ENCODE results near the gene GID8.

GID8 gene

DNA sequence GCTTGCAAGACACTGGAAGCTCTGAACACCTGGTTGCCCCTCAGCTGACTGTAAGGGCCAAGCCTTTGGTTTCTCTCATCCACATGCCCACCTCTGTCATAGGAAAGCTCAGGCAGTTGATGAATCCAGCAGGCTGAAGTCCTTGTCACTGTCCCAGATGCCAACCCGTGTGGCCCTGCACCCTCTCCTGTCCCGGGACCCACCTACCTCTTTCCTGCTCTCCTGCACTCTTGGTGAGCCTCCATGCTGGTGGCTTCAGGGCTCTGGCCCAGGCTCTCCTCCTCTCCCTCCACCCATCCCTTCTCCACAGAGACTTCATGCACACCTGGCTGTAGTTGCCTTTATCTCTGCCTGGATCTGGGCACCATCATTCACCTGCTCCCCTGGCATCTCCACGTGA is 4.0 kb upstream of the GID8 start:
- Mint-ChIP-seq H3K27ac (no peak overlapping the region), H3K36me3 (ENCODE audit: low read depth) (peaks cover 12% of the 10 kb centered on the region), H3K4me1 (ENCODE audit: low read depth) (peaks cover 24% of the 10 kb centered on the region), H3K9me3 (no peaks in the 10 kb centered on the region), H3K27me3 (ENCODE audit: low read depth) (no peaks in the 10 kb centered on the region), H3K4me3 (no peak overlapping the region)
- no peak for DNase-seq (ENCODE audit: low spot score)

DNA sequence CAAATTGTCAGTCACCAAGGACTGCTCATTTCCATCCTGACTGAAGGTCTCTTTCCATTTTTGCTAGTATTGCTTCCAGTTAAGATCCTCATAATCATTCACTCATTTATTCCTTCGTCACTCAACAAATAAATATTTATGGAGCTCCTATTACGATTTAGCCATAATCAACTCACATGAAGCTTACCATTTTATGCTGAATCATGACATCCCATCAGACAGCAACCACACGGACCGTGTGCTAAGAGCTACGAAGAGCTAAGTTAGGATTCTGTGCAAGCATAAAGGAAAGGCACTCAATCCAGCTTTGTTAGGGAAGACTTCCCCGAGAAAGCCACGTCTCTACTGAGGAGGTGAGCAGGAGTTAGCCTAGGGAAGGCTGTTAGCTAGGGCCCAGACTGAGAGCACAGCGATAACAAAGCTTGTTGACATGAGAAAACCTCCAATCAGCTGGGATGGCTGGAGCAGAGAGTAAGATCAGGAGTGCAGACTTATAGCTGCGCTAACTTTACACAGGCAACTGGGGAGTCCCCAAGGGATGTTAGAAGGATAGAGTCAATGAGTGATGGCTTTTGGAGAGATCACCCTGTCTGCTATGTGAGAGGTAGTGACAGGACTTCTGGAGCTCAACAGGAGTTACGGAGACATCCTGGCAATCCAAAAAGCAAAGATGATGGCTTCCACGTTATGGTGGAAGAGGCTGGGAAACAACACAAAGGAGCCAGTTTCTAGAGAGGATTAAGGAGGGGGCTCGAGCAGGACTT is 2.6 kb upstream of the GID8 start:
- no peak overlapping the region for H3K27ac Mint-ChIP-seq
- H3K4me3 Mint-ChIP-seq, result no peak overlapping the region
- H3K27me3 Mint-ChIP-seq (ENCODE audit: low read depth), result no peaks in the 10 kb centered on the region
- H3K4me1 Mint-ChIP-seq (ENCODE audit: low read depth), result peaks cover 22% of the 10 kb centered on the region
- H3K36me3 Mint-ChIP-seq (ENCODE audit: low read depth), result peaks cover 16% of the 10 kb centered on the region
- no peaks in the 10 kb centered on the region for H3K9me3 Mint-ChIP-seq
- no peak for DNase-seq (ENCODE audit: low spot score)

DNA sequence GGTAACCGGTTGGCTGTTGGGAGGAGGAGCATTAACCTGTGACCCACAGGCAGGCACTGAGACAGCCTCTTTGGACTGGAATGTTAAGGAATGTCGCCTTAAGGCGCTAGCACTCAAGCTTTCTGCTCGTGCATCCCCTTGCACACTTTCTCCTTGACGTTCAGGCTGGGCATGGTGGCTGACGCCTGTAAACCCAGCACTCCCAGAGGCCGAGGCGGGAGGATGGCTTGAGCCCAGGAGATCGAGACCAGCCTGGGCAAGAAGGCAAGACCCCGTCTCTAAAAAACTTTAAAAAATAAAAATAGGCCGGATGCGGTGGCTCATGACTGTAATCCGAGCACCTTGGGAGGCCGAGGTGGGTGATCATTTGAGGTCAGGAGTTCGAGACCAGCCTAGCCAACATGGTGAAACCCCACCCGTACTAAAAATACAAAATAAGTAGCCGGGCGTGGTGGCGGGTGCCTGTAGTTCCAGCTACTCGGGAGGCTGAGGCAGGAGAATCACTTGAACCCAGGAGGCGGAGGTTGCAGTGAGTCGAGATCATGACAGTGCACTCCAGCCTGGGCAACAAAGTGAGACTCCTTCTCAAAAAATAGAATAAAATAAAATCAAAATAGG is 1.9 kb upstream of the GID8 start:
- H3K36me3 Mint-ChIP-seq (ENCODE audit: low read depth), result peaks cover 16% of the 10 kb centered on the region
- no peaks in the 10 kb centered on the region for H3K9me3 Mint-ChIP-seq
- no peak overlapping the region for H3K27ac Mint-ChIP-seq
- peaks cover 19% of the 10 kb centered on the region for H3K4me1 Mint-ChIP-seq (ENCODE audit: low read depth)
- H3K4me3 Mint-ChIP-seq, result peak overlapping the region; percentile 95
- DNase-seq (ENCODE audit: low spot score), result no peak
- H3K27me3 Mint-ChIP-seq (ENCODE audit: low read depth), result no peaks in the 10 kb centered on the region

GRCh38 chr20:62937268-62938104 is 461 bp upstream of the GID8 start:
- H3K27ac Mint-ChIP-seq, result peak overlapping the region; percentile 96
- H3K9me3 Mint-ChIP-seq, result no peaks in the 10 kb centered on the region
- DNase-seq (ENCODE audit: low spot score), result peak; percentile 98
- peak overlapping the region; percentile 95 for H3K4me3 Mint-ChIP-seq
- H3K4me1 Mint-ChIP-seq (ENCODE audit: low read depth), result peaks cover 21% of the 10 kb centered on the region
- H3K27me3 Mint-ChIP-seq (ENCODE audit: low read depth), result no peaks in the 10 kb centered on the region
- peaks cover 23% of the 10 kb centered on the region for H3K36me3 Mint-ChIP-seq (ENCODE audit: low read depth)

DNA sequence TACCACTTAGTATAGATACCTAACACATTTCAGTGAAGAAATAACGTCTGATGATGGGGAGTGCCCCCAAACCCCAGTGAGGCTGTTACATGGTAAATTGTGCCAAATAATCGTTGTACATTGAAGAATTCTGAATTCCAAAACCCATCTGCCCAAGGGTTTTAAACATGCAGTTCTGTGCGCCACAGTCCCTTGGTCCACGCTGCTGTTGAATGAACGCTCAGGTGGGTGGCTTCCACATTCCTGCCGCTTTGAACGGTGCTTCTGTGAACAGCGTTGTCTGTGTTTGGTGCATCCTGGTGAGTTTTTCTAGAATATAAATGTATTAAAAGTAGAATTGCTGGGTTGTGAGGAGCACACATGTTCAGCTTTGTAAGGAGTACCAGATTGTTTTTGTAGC is 2.9 kb downstream of the GID8 start:
- H3K36me3 Mint-ChIP-seq (ENCODE audit: low read depth), result peaks cover 41% of the 10 kb centered on the region
- DNase-seq (ENCODE audit: low spot score), result no peak
- H3K9me3 Mint-ChIP-seq, result no peaks in the 10 kb centered on the region
- no peak overlapping the region for H3K27ac Mint-ChIP-seq
- H3K4me3 Mint-ChIP-seq, result no peak overlapping the region
- H3K4me1 Mint-ChIP-seq (ENCODE audit: low read depth), result peaks cover 16% of the 10 kb centered on the region
- no peaks in the 10 kb centered on the region for H3K27me3 Mint-ChIP-seq (ENCODE audit: low read depth)

GRCh38 chr20:62941792-62942191 is 3.8 kb downstream of the GID8 start:
- Mint-ChIP-seq H3K9me3 (no peaks in the 10 kb centered on the region), H3K27me3 (ENCODE audit: low read depth) (no peaks in the 10 kb centered on the region), H3K4me3 (no peak overlapping the region), H3K36me3 (ENCODE audit: low read depth) (peaks cover 47% of the 10 kb centered on the region), H3K4me1 (ENCODE audit: low read depth) (peaks cover 16% of the 10 kb centered on the region), H3K27ac (no peak overlapping the region)
- DNase-seq (ENCODE audit: low spot score), result no peak

- DNase-seq (ENCODE audit: low spot score), result no peak
- H3K27ac Mint-ChIP-seq, result no peak overlapping the region
- H3K9me3 Mint-ChIP-seq, result no peaks in the 10 kb centered on the region
- no peak overlapping the region for H3K4me3 Mint-ChIP-seq
- H3K4me1 Mint-ChIP-seq (ENCODE audit: low read depth), result peaks cover 12% of the 10 kb centered on the region
- H3K27me3 Mint-ChIP-seq (ENCODE audit: low read depth), result no peaks in the 10 kb centered on the region
- H3K36me3 Mint-ChIP-seq (ENCODE audit: low read depth), result peaks cover 48% of the 10 kb centered on the region
Measured at GRCh38 chr20:62942456-62942855, 4.5 kb downstream of the GID8 start.

- peaks cover 12% of the 10 kb centered on the region for H3K4me1 Mint-ChIP-seq (ENCODE audit: low read depth)
Measured at GRCh38 chr20:62943396-62943795, 5.4 kb downstream of the GID8 start.

DNA sequence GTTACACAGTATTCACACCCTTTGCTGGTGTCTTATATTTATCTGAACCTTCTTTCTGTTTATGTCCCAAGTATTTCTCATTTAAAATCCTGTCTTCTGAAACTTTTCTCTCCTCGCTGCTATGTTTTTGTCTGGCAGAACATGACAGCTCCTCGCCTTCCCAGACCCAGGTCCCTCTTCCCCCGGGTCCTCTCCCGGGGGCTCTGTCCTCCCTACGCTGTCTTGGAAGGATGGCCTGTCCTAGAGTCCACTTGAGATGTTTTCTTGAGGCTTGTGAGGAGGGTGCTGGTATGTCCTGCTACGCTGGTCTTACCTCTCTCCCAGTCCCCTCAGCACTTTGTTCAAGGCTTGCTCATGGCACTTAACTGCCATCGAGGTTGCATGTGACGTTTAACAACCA is 6.2 kb downstream of the GID8 start:
- peaks cover 62% of the 10 kb centered on the region for H3K36me3 Mint-ChIP-seq (ENCODE audit: low read depth)
- H3K27ac Mint-ChIP-seq, result no peak overlapping the region
- no peak overlapping the region for H3K4me3 Mint-ChIP-seq
- H3K27me3 Mint-ChIP-seq (ENCODE audit: low read depth), result no peaks in the 10 kb centered on the region
- peaks cover 12% of the 10 kb centered on the region for H3K4me1 Mint-ChIP-seq (ENCODE audit: low read depth)
- DNase-seq (ENCODE audit: low spot score), result no peak
- H3K9me3 Mint-ChIP-seq, result no peaks in the 10 kb centered on the region

More at GRCh38 chr20:62943396-62943795, 5.4 kb downstream of the GID8 start:
- Mint-ChIP-seq H3K4me3 (no peak overlapping the region), H3K27ac (no peak overlapping the region), H3K36me3 (ENCODE audit: low read depth) (peaks cover 56% of the 10 kb centered on the region), H3K27me3 (ENCODE audit: low read depth) (no peaks in the 10 kb centered on the region), H3K9me3 (no peaks in the 10 kb centered on the region)
- DNase-seq (ENCODE audit: low spot score), result no peak

DNA sequence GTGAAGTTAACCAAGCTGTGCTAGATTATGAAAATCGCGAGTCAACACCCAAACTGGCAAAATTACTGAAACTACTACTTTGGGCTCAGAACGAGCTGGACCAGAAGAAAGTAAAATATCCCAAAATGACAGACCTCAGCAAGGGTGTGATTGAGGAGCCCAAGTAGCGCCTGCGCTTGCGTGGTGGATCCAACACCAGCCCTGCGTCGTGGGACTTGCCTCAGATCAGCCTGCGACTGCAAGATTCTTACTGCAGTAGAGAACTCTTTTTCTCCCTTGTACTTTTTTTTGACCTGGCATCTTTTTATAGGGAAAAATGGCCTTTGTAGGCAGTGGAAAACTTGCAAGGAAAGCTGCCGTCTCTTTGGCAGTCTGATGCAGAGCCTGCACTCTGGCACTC is 6.8 kb downstream of the GID8 start:
- no peaks in the 10 kb centered on the region for H3K27me3 Mint-ChIP-seq (ENCODE audit: low read depth)
- DNase-seq (ENCODE audit: low spot score), result no peak
- no peak overlapping the region for H3K27ac Mint-ChIP-seq
- no peaks in the 10 kb centered on the region for H3K9me3 Mint-ChIP-seq
- H3K4me3 Mint-ChIP-seq, result no peak overlapping the region
- H3K36me3 Mint-ChIP-seq (ENCODE audit: low read depth), result peaks cover 63% of the 10 kb centered on the region
- peaks cover 8% of the 10 kb centered on the region for H3K4me1 Mint-ChIP-seq (ENCODE audit: low read depth)

- peaks cover 5% of the 10 kb centered on the region for H3K4me1 Mint-ChIP-seq (ENCODE audit: low read depth)
- H3K4me3 Mint-ChIP-seq, result no peak overlapping the region
- H3K27ac Mint-ChIP-seq, result no peak overlapping the region
- peaks cover 74% of the 10 kb centered on the region for H3K36me3 Mint-ChIP-seq (ENCODE audit: low read depth)
- H3K9me3 Mint-ChIP-seq, result no peaks in the 10 kb centered on the region
- no peaks in the 10 kb centered on the region for H3K27me3 Mint-ChIP-seq (ENCODE audit: low read depth)
- DNase-seq (ENCODE audit: low spot score), result no peak
Measured at GRCh38 chr20:62945771-62946339, 7.9 kb downstream of the GID8 start.

GRCh38 chr20:62946918-62947317 is 9.0 kb downstream of the GID8 start:
- no peak overlapping the region for H3K4me3 Mint-ChIP-seq
- H3K4me1 Mint-ChIP-seq (ENCODE audit: low read depth), result no peaks in the 10 kb centered on the region
- H3K27me3 Mint-ChIP-seq (ENCODE audit: low read depth), result no peaks in the 10 kb centered on the region
- H3K27ac Mint-ChIP-seq, result no peak overlapping the region
- no peak for DNase-seq (ENCODE audit: low spot score)
- peaks cover 69% of the 10 kb centered on the region for H3K36me3 Mint-ChIP-seq (ENCODE audit: low read depth)
- no peaks in the 10 kb centered on the region for H3K9me3 Mint-ChIP-seq

DNA sequence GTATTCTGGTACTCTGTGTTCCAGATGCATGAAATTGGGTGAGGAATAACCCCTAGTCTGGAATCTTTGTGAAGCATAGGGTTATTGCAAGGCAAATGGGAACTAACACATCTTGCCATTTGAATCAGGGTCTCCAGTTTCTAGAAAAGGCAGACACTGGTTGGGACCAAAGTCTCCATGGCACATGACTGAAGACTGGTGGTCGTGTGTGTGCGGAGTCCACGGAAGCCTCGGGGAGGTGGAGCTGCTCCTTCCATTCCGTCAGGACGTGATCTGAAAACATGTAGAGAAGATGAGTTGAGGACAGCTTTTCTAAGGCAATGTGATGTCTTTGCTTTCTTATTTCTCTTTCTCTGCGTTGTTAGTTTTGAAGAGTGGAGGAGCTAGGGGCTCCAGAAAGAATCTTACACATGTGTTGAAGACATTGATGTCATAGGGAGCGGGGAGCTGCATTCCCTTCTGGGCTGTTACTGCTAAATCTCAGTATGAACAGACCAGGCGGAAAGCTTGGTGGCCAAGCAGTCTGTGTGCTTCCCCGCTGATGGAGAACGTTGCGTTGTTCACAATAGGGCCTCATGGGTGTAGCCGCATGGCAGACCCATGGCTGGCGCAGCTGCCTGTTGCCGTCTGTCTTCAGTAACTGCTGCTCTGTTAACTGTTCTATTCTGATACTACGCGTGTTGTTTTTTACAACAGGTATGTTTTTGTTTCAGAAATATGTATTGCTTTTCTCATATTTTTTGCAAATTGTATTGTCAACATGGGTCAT is 9.8 kb downstream of the GID8 start:
- no peaks in the 10 kb centered on the region for H3K9me3 Mint-ChIP-seq
- no peaks in the 10 kb centered on the region for H3K27me3 Mint-ChIP-seq (ENCODE audit: low read depth)
- DNase-seq (ENCODE audit: low spot score), result no peak
- peaks cover 68% of the 10 kb centered on the region for H3K36me3 Mint-ChIP-seq (ENCODE audit: low read depth)
- no peak overlapping the region for H3K27ac Mint-ChIP-seq
- H3K4me3 Mint-ChIP-seq, result no peak overlapping the region
- peaks cover 3% of the 10 kb centered on the region for H3K4me1 Mint-ChIP-seq (ENCODE audit: low read depth)

All from T-helper 2 cell treated with Interferon-gamma antibody and Interleukin-4, amounts not matched to agents 5 μg/mL and 100 μg/mL, for 36 hours (primary cell).